ENCODE data around the gene AGAP5. TPM values are rescaled to one million over a fixed set of nuclear protein-coding genes. Genes with fewer than 3 reads are reported as not detected.
A peak's percentile ranks its signal among the peaks of the same experiment; 100 is the strongest.

Gene AGAP5
- total and polyA plus RNA-seq, 2 of the 8 experiments (the other 6 are each of a cell fraction or from before 2014, with no cell fraction given): 5.4 to 6.0 TPM

DNA sequence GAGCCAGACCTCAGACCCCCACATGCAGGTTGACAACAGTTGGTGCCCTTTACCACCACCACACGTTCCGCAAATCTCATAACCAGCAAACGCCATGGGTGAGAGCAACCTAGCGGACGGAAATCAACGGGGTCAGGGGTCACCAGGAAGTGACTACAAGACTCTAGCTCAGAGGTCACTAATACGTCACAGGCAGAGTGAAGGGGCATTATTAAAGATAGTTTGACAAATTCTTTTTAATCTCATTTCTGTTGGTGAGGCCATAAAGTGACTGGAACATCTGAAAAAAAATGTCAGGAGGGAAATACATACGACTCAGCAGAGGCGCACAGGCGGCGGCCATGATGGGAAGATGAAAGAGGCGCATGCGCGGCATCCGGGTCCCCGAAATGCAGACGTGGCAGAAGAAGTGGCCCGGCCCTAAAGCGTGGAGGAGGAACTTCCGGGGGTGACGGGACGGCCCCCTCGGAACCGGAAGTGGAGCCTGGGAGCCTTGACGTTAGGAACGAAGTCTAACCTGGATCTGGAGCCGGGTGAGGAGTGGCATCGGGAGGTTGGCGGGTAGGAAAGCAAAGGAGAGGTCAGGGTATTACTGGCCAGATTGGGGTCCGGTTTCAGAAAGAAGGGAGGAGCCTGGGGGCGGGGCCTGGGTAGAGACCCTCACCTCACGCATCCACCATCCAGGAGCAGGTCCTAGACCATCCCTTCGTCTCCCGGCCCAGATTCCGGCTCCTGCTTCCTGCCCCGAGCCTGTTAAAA is 46.2 kb upstream of the AGAP5 start, which contains the start of gene SEC24C (continued):
- TF ChIP-seq, protein P1, sequence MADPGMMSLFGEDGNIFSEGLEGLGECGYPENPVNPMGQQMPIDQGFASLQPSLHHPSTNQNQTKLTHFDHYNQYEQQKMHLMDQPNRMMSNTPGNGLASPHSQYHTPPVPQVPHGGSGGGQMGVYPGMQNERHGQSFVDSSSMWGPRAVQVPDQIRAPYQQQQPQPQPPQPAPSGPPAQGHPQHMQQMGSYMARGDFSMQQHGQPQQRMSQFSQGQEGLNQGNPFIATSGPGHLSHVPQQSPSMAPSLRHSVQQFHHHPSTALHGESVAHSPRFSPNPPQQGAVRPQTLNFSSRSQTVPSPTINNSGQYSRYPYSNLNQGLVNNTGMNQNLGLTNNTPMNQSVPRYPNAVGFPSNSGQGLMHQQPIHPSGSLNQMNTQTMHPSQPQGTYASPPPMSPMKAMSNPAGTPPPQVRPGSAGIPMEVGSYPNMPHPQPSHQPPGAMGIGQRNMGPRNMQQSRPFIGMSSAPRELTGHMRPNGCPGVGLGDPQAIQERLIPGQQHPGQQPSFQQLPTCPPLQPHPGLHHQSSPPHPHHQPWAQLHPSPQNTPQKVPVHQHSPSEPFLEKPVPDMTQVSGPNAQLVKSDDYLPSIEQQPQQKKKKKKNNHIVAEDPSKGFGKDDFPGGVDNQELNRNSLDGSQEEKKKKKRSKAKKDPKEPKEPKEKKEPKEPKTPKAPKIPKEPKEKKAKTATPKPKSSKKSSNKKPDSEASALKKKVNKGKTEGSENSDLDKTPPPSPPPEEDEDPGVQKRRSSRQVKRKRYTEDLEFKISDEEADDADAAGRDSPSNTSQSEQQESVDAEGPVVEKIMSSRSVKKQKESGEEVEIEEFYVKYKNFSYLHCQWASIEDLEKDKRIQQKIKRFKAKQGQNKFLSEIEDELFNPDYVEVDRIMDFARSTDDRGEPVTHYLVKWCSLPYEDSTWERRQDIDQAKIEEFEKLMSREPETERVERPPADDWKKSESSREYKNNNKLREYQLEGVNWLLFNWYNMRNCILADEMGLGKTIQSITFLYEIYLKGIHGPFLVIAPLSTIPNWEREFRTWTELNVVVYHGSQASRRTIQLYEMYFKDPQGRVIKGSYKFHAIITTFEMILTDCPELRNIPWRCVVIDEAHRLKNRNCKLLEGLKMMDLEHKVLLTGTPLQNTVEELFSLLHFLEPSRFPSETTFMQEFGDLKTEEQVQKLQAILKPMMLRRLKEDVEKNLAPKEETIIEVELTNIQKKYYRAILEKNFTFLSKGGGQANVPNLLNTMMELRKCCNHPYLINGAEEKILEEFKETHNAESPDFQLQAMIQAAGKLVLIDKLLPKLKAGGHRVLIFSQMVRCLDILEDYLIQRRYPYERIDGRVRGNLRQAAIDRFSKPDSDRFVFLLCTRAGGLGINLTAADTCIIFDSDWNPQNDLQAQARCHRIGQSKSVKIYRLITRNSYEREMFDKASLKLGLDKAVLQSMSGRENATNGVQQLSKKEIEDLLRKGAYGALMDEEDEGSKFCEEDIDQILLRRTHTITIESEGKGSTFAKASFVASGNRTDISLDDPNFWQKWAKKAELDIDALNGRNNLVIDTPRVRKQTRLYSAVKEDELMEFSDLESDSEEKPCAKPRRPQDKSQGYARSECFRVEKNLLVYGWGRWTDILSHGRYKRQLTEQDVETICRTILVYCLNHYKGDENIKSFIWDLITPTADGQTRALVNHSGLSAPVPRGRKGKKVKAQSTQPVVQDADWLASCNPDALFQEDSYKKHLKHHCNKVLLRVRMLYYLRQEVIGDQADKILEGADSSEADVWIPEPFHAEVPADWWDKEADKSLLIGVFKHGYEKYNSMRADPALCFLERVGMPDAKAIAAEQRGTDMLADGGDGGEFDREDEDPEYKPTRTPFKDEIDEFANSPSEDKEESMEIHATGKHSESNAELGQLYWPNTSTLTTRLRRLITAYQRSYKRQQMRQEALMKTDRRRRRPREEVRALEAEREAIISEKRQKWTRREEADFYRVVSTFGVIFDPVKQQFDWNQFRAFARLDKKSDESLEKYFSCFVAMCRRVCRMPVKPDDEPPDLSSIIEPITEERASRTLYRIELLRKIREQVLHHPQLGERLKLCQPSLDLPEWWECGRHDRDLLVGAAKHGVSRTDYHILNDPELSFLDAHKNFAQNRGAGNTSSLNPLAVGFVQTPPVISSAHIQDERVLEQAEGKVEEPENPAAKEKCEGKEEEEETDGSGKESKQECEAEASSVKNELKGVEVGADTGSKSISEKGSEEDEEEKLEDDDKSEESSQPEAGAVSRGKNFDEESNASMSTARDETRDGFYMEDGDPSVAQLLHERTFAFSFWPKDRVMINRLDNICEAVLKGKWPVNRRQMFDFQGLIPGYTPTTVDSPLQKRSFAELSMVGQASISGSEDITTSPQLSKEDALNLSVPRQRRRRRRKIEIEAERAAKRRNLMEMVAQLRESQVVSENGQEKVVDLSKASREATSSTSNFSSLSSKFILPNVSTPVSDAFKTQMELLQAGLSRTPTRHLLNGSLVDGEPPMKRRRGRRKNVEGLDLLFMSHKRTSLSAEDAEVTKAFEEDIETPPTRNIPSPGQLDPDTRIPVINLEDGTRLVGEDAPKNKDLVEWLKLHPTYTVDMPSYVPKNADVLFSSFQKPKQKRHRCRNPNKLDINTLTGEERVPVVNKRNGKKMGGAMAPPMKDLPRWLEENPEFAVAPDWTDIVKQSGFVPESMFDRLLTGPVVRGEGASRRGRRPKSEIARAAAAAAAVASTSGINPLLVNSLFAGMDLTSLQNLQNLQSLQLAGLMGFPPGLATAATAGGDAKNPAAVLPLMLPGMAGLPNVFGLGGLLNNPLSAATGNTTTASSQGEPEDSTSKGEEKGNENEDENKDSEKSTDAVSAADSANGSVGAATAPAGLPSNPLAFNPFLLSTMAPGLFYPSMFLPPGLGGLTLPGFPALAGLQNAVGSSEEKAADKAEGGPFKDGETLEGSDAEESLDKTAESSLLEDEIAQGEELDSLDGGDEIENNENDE (IDR thresholded peaks at IDR 0.05; ENCODE audit: insufficient replicate concordance, low read length): no peak
- TF ChIP-seq BCL11A (IDR thresholded peaks at IDR 0.05; ENCODE audit: low read depth in 2 of 2, low read length in 2 of 2) (no peak), TEAD4 (IDR thresholded peaks at IDR 0.05; ENCODE audit: low read depth, low read length) (no peak; the same call in 1 of the 2 replicates), SAP30 (IDR thresholded peaks at IDR 0.05; ENCODE audit: insufficient read depth, insufficient replicate concordance, low read length) (peak; percentile 86), CHD2 (IDR thresholded peaks at IDR 0.05; ENCODE audit: low read length) (peak; percentile 51; the same call in 1 of the 2 replicates), SIN3A (conservative IDR thresholded peaks at IDR 0.05 in 1 of 2, IDR thresholded peaks at IDR 0.05 in 1 of 2; ENCODE audit: low read depth in 1 of 2, low read length in 2 of 2) (peak; percentile 77 to 90; a peak in 2 of 4 replicates), ASH2L (IDR thresholded peaks at IDR 0.05; ENCODE audit: low read length) (peak; percentile 75), PHF8 (conservative IDR thresholded peaks at IDR 0.05; ENCODE audit: low read depth, low read length) (peak; percentile 80)
